ENCODE results near the gene CDC16. TPM values are rescaled to one million over a fixed set of nuclear protein-coding genes. Genes with fewer than 3 reads are reported as not detected.

The CDC16 gene
- total RNA-seq, 4 donors from 2014 or later: 18.5 to 22.2 (median 20.5) TPM

DNA sequence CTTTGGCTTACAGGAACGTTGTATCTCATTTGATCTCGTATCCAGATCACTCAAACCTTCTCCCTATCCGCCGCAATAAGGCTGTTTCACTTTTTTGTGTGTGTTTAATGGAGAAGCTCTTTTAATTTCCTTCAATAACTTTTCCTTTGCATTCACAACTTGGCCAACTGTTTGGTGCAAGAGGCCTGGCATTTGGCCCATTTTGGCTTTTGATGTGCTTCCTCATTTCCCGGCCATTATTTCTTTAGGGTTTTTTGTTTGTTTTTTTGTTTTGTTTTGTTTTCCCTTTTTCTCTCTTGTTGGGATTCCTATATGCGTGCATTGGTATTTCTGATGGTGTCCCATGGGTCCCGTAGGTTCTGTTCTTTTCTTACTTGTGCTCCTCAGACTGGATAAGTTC, 40.6 kb downstream of the CDC16 start:
- in situ Hi-C loops (cut with MboI; ENCODE audit: low sequenced_read_pairs in 4 of 4): no loop called here
- Histone ChIP-seq H3K27me3 (no peaks in the 10 kb centered on the region), H3K9me3 (no peaks in the 10 kb centered on the region), H3K4me1 (peaks cover under 1% of the 10 kb centered on the region in 2 donors), H3K4me3 (no peak overlapping the region), H3K27ac (no peak overlapping the region), H3K36me3 (peaks cover 0 to 36% of the 10 kb centered on the region in 2 donors)
- DNase-seq (no peak), ATAC-seq (no peak)
- intact Hi-C loops (cut with DNase I; ENCODE audit: low total_unique reads): no loop called here
- TF ChIP-seq POLR2A (IDR thresholded peaks at IDR 0.05): no peak
- TF ChIP-seq, protein P1, sequence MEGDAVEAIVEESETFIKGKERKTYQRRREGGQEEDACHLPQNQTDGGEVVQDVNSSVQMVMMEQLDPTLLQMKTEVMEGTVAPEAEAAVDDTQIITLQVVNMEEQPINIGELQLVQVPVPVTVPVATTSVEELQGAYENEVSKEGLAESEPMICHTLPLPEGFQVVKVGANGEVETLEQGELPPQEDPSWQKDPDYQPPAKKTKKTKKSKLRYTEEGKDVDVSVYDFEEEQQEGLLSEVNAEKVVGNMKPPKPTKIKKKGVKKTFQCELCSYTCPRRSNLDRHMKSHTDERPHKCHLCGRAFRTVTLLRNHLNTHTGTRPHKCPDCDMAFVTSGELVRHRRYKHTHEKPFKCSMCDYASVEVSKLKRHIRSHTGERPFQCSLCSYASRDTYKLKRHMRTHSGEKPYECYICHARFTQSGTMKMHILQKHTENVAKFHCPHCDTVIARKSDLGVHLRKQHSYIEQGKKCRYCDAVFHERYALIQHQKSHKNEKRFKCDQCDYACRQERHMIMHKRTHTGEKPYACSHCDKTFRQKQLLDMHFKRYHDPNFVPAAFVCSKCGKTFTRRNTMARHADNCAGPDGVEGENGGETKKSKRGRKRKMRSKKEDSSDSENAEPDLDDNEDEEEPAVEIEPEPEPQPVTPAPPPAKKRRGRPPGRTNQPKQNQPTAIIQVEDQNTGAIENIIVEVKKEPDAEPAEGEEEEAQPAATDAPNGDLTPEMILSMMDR (IDR thresholded peaks at IDR 0.05 in 4 of 5, conservative IDR thresholded peaks at IDR 0.05 in 1 of 5): no peak

DNA sequence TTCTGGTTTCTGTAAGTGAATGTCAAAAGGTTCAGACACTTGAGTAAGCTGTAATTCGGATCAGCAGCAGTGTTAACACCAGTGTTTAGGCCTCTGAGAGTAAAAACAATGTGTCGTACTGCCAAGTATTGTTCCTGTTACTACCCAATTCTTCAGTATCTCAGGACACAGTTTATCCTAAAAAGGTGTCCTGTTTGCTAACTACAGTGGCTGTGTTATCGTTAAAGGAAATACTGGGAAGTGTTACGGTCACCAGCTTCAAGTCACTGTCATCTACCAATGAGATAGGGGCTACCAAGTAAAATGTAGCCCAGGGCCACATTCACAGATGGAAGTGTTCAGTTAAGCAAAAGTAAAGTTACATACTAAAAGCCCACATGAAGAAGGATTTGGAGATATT, 44.4 kb downstream of the CDC16 start:
- H3K36me3 ChIP-seq: peaks cover 0 to 22% of the 10 kb centered on the region in 2 donors
- H3K4me1 ChIP-seq: peaks cover 13 to 16% of the 10 kb centered on the region in 2 donors
- H3K4me3 ChIP-seq: no peak overlapping the region
- ATAC-seq (no peak), DNase-seq (no peak)
- TF ChIP-seq, protein P1 (IDR thresholded peaks at IDR 0.05 in 4 of 5, conservative IDR thresholded peaks at IDR 0.05 in 1 of 5): no peak
- TF ChIP-seq POLR2A (IDR thresholded peaks at IDR 0.05): no peak
- in situ Hi-C loops (cut with MboI; ENCODE audit: low sequenced_read_pairs in 4 of 4) (no loop called here), intact Hi-C loops (cut with DNase I; ENCODE audit: low total_unique reads) (no loop called here)
- no peaks in the 10 kb centered on the region for H3K27me3 ChIP-seq
- no peaks in the 10 kb centered on the region for H3K9me3 ChIP-seq
- H3K27ac ChIP-seq: peak overlapping the region in 1 of 4 donors; percentile 95

GRCh38 chr13:114279758-114280355, 45.2 kb downstream of the CDC16 start:
- TF ChIP-seq POLR2A (IDR thresholded peaks at IDR 0.05): no peak
- TF ChIP-seq, protein P1 (IDR thresholded peaks at IDR 0.05 in 4 of 5, conservative IDR thresholded peaks at IDR 0.05 in 1 of 5): no peak
- Histone ChIP-seq H3K27ac (peak overlapping the region; percentile 95 to 98 (median 96)), H3K4me3 (no peak overlapping the region), H3K27me3 (no peaks in the 10 kb centered on the region), H3K36me3 (peaks cover 0 to 22% of the 10 kb centered on the region in 2 donors), H3K4me1 (peaks cover 13 to 16% of the 10 kb centered on the region in 2 donors), H3K9me3 (no peaks in the 10 kb centered on the region)
- ATAC-seq (no peak), DNase-seq (no peak)
- intact Hi-C loops (cut with DNase I; ENCODE audit: low total_unique reads) (no loop called here), in situ Hi-C loops (cut with MboI; ENCODE audit: low sequenced_read_pairs in 4 of 4) (no loop called here)

GRCh38 chr13:114281351-114282040, 46.8 kb downstream of the CDC16 start, which contains the start of gene UPF3A:
TSS of gene UPF3A (plus strand) at chr13:114281601. CDS start at chr13:114281640, 39 bp downstream.
- Histone ChIP-seq H3K36me3 (peaks cover 0 to 34% of the 10 kb centered on the region in 2 donors), H3K27me3 (no peaks in the 10 kb centered on the region), H3K4me1 (peaks cover 13 to 16% of the 10 kb centered on the region in 2 donors), H3K4me3 (peak within 1 kb of the TSS; percentile 79 to 94 (median 86)), H3K9me3 (no peaks in the 10 kb centered on the region), H3K27ac (peak within 1 kb of the TSS; percentile 95 to 98 (median 96))
- in situ Hi-C loops (cut with MboI; ENCODE audit: low sequenced_read_pairs in 4 of 4): no loop called here
- DNase-seq (peak; percentile 84 to 90), ATAC-seq (peak; percentile 91 to 92)
- TF ChIP-seq POLR2A (IDR thresholded peaks at IDR 0.05): peak; percentile 81 to 82
- TF ChIP-seq, protein P1 (IDR thresholded peaks at IDR 0.05 in 4 of 5, conservative IDR thresholded peaks at IDR 0.05 in 1 of 5): no peak
- intact Hi-C loops (cut with DNase I; ENCODE audit: low total_unique reads): loop anchor here (1.0 kb wide), 2 partner anchors 33 to 47 kb away; partner anchors contain the start of genes CDC16 and CHAMP1

Measured in gastrocnemius medialis (tissue), 4 donors.